ENCODE results near the gene ZNF3.

The ZNF3 gene

GRCh38 chr7:100022621-100023020 lies 58.9 kb downstream of the ZNF3 start:
- H3K36me3 ChIP-seq (ENCODE audit: insufficient read depth, low read length), result peaks cover 66% of the 10 kb centered on the region
- no peaks in the 10 kb centered on the region for H3K9me3 ChIP-seq (ENCODE audit: low read depth, low read length)
- no peak overlapping the region for H3K9ac ChIP-seq (ENCODE audit: insufficient read length)
- DNase-seq (ENCODE audit: low read depth, low spot score), result no peak
- H3K4me3 ChIP-seq, result no peak overlapping the region
- H3K27ac ChIP-seq, result no peak overlapping the region
- no peak for TF ChIP-seq POLR2AphosphoS5 (IDR thresholded peaks at IDR 0.05; ENCODE audit: borderline replicate concordance, low read depth, low read length)
- no peak for TF ChIP-seq FOXP2 (optimal IDR thresholded peaks at IDR 0.05; ENCODE audit: control extremely low read depth, extremely low read length, insufficient read depth)
- TF ChIP-seq EZH2 (IDR thresholded peaks at IDR 0.05), result no peak

GRCh38 chr7:100021297-100021696 lies 60.2 kb downstream of the ZNF3 start:
- H3K27ac ChIP-seq, result no peak overlapping the region
- no peak for DNase-seq (ENCODE audit: low read depth, low spot score)
- no peak overlapping the region for H3K9ac ChIP-seq (ENCODE audit: insufficient read length)
- no peaks in the 10 kb centered on the region for H3K9me3 ChIP-seq (ENCODE audit: low read depth, low read length)
- TF ChIP-seq FOXP2 (optimal IDR thresholded peaks at IDR 0.05; ENCODE audit: control extremely low read depth, extremely low read length, insufficient read depth) (no peak), POLR2AphosphoS5 (IDR thresholded peaks at IDR 0.05; ENCODE audit: borderline replicate concordance, low read depth, low read length) (no peak), EZH2 (IDR thresholded peaks at IDR 0.05) (no peak)
- H3K36me3 ChIP-seq (ENCODE audit: insufficient read depth, low read length), result peaks cover 58% of the 10 kb centered on the region
- H3K4me3 ChIP-seq, result no peak overlapping the region
